HEK293 (cell line): ENCODE data around the gene FARSA.

Experiments used
- IKZF3 ChIP-seq: fragments of 450-650 bp; IDR thresholded peaks from 2 replicates; pipeline ENCODE4 v1.5.0; 2018; ENCODE audit warnings: missing biosample characterization, mild to moderate bottlenecking, missing genetic modification characterization, moderate library complexity
- KLF1 ChIP-seq: fragments of 450-650 bp; formaldehyde crosslinking; IDR thresholded peaks from 2 replicates; pipeline ENCODE4 v1.5.1; 2016; ENCODE audit warnings: missing biosample characterization, missing genetic modification characterization
- KLF10 ChIP-seq: fragments of 450-650 bp; IDR thresholded peaks from 2 replicates; pipeline ENCODE4 v1.5.1; 2018; ENCODE audit warnings: missing biosample characterization, mild to moderate bottlenecking, missing genetic modification characterization
- OVOL3 ChIP-seq: fragments of 450-650 bp; formaldehyde crosslinking; IDR thresholded peaks from 2 replicates; pipeline ENCODE4 v1.5.1; 2016; ENCODE audit warnings: missing biosample characterization, missing genetic modification characterization
- PBX3 ChIP-seq: sonication (generic); formaldehyde crosslinking; IDR thresholded peaks from 2 replicates; pipeline ENCODE4 v1.8.1; 2022; ENCODE audit warnings: mild to moderate bottlenecking, moderate library complexity, missing genetic modification reagents
- PRDM10 ChIP-seq: fragments of 450-650 bp; formaldehyde crosslinking; IDR thresholded peaks from 2 replicates; pipeline ENCODE4 v1.5.1; 2016; ENCODE audit warnings: missing biosample characterization, missing genetic modification characterization
- SP7 ChIP-seq: fragments of 450-650 bp; formaldehyde crosslinking; IDR thresholded peaks from 2 replicates; pipeline ENCODE4 v1.5.1; 2016; ENCODE audit warnings: missing biosample characterization, missing genetic modification characterization
- TSHZ1 ChIP-seq: fragments of 450-650 bp; formaldehyde crosslinking; IDR thresholded peaks from 2 replicates; pipeline ENCODE4 v1.5.1; 2016; ENCODE audit warnings: missing biosample characterization, missing genetic modification characterization, borderline replicate concordance
- YY1 ChIP-seq: fragments of 450-650 bp; formaldehyde crosslinking; IDR thresholded peaks from 2 replicates; pipeline ENCODE4 v1.5.1; 2018; ENCODE audit warnings: missing biosample characterization, missing genetic modification characterization
- ZBTB17 ChIP-seq: fragments of 450-650 bp; formaldehyde crosslinking; IDR thresholded peaks from 2 replicates; pipeline ENCODE4 v1.5.1; 2016; ENCODE audit warnings: missing biosample characterization, missing genetic modification characterization
- ZBTB48 ChIP-seq: fragments of 450-650 bp; formaldehyde crosslinking; IDR thresholded peaks from 2 replicates; pipeline ENCODE4 v1.5.1; 2016; ENCODE audit warnings: missing biosample characterization, missing genetic modification characterization
- ZBTB8A ChIP-seq: fragments of 450-650 bp; formaldehyde crosslinking; IDR thresholded peaks from 2 replicates; pipeline ENCODE4 v1.5.1; 2016; ENCODE audit warnings: missing biosample characterization, missing genetic modification characterization
- ZFP69B ChIP-seq: fragments of 450-650 bp; formaldehyde crosslinking; IDR thresholded peaks from 2 replicates; pipeline ENCODE4 v1.5.1; 2016; ENCODE audit warnings: missing biosample characterization, missing genetic modification characterization
- ZNF16 ChIP-seq: fragments of 450-650 bp; formaldehyde crosslinking; IDR thresholded peaks from 2 replicates; pipeline ENCODE4 v1.5.1; 2016; ENCODE audit warnings: low read depth, missing biosample characterization, missing genetic modification characterization
- ZNF175 ChIP-seq: fragments of 450-650 bp; formaldehyde crosslinking; IDR thresholded peaks from 2 replicates; pipeline ENCODE4 v1.5.1; 2016; ENCODE audit warnings: missing biosample characterization, missing genetic modification characterization
- ZNF2 ChIP-seq: fragments of 450-650 bp; formaldehyde crosslinking; IDR thresholded peaks from 2 replicates; pipeline ENCODE4 v1.5.1; 2016; ENCODE audit warnings: missing biosample characterization, missing genetic modification characterization
- ZNF341 ChIP-seq: fragments of 450-650 bp; formaldehyde crosslinking; IDR thresholded peaks from 2 replicates; pipeline ENCODE4; 2016; ENCODE audit warnings: low read depth, missing biosample characterization, missing genetic modification characterization
- ZNF391 ChIP-seq: fragments of 450-650 bp; formaldehyde crosslinking; IDR thresholded peaks from 2 replicates; pipeline ENCODE4 v1.5.1; 2016; ENCODE audit warnings: low read depth, missing biosample characterization, missing genetic modification characterization, borderline replicate concordance
- ZNF561 ChIP-seq: fragments of 450-650 bp; IDR thresholded peaks from 2 replicates; pipeline ENCODE4 v1.5.1; 2018; ENCODE audit warnings: missing biosample characterization, missing genetic modification characterization, borderline replicate concordance
- ZNF600 ChIP-seq: fragments of 450-650 bp; formaldehyde crosslinking; IDR thresholded peaks from 2 replicates; pipeline ENCODE4 v1.5.1; 2016; ENCODE audit warnings: missing biosample characterization, missing genetic modification characterization
- ZNF692 ChIP-seq: fragments of 450-650 bp; formaldehyde crosslinking; IDR thresholded peaks from 2 replicates; pipeline ENCODE4 v1.5.1; 2016; ENCODE audit warnings: missing biosample characterization, missing genetic modification characterization

The FARSA gene

GRCh38 chr19:12965017-12965811 lies 31.7 kb upstream of the FARSA start (continued):
- TF ChIP-seq IKZF3 (peak; percentile 78), PRDM10 (tag by site-specific recombination) (peak; percentile 63), ZNF391 (tag by site-specific recombination) (peak; percentile 24; the same call in 1 of the 2 replicates), OVOL3 (no peak), KLF10 (peak; percentile 30; the same call in 1 of the 2 replicates), TSHZ1 (tag by site-specific recombination) (peak; percentile 39; the same call in 1 of the 2 replicates), ZFP69B (tag by site-specific recombination) (peak; percentile 49; the same call in 1 of the 2 replicates), KLF1 (tag by site-specific recombination) (peak; percentile 85), ZNF561 (tag by site-specific recombination) (peak; percentile 87; the same call in 1 of the 2 replicates), ZNF692 (tag by site-specific recombination) (peak; percentile 54), ZNF341 (tag by site-specific recombination) (peak; percentile 95), ZBTB17 (tag by site-specific recombination) (peak; percentile 66), ZNF2 (tag by site-specific recombination) (peak; percentile 90; the same call in 1 of the 2 replicates), ZNF600 (tag by site-specific recombination) (peak; percentile 94), ZBTB48 (peak; percentile 38; the same call in 1 of the 2 replicates), SP7 (peak; percentile 55), ZNF175 (tag by site-specific recombination) (no peak), ZNF16 (peak; percentile 91), YY1 (tag by site-specific recombination) (peak; percentile 33; the same call in 1 of the 2 replicates), PBX3 (CRISPR knock-in tag) (peak; percentile 32; the same call in 1 of the 2 replicates), ZBTB8A (tag by site-specific recombination) (peak; percentile 65)
